GM21786 (cell line): ENCODE data around the gene KRTAP9-7.
"Not testable (repeated sequence)": the region's sequence is repeated elsewhere in the genome, so short reads cannot be mapped to it uniquely, and the experiment has no call there.

Source experiments
- ATAC-seq: cut with Tn5 transposase; IDR thresholded peaks from one replicate; pipeline ENCODE4 v1.9.1; 2021; ENCODE audit not compliant: unreplicated experiment

The KRTAP9-7 gene

GRCh38 chr17:41275648-41276190 lies at the start of gene KRTAP9-7:
TSS of gene KRTAP9-7 (plus strand) at chr17:41275698. CDS start at chr17:41275698, 0 bp downstream.
- ATAC-seq: not testable (repeated sequence)

- no peak for ATAC-seq
Observed at GRCh38 chr17:41226051-41226450, 49.4 kb upstream of the KRTAP9-7 start.

- not testable (repeated sequence) for ATAC-seq
Observed at GRCh38 chr17:41226598-41227095, 48.9 kb upstream of the KRTAP9-7 start, which contains the start of gene KRTAP9-2. TSS of gene KRTAP9-2 (plus strand) at chr17:41226648. CDS start at chr17:41226655, 7 bp downstream.

- ATAC-seq: no peak
Observed at GRCh38 chr17:41230094-41230493, 45.4 kb upstream of the KRTAP9-7 start.

- no peak for ATAC-seq
Observed at GRCh38 chr17:41231731-41232130, 43.8 kb upstream of the KRTAP9-7 start.

GRCh38 chr17:41232399-41233105 lies 42.9 kb upstream of the KRTAP9-7 start, which contains the start of gene KRTAP9-3:
TSS of gene KRTAP9-3 (plus strand) at chr17:41232449. CDS start at chr17:41232502, 53 bp downstream.
- not testable (repeated sequence) for ATAC-seq

- not testable (repeated sequence) for ATAC-seq
Observed at GRCh38 chr17:41237116-41237515, 38.4 kb upstream of the KRTAP9-7 start.

GRCh38 chr17:41237949-41238437 lies 37.5 kb upstream of the KRTAP9-7 start, which contains the start of gene KRTAP9-8:
TSS of gene KRTAP9-8 (plus strand) at chr17:41237999. CDS start at chr17:41238052, 53 bp downstream.
- ATAC-seq: not testable (repeated sequence)

GRCh38 chr17:41246995-41247787 lies 28.3 kb upstream of the KRTAP9-7 start:
- ATAC-seq: not testable (repeated sequence)

GRCh38 chr17:41249637-41250240 lies 25.8 kb upstream of the KRTAP9-7 start, which contains the start of gene KRTAP9-4:
TSS of gene KRTAP9-4 (plus strand) at chr17:41249687. CDS start at chr17:41249721, 34 bp downstream.
- ATAC-seq: not testable (repeated sequence)

GRCh38 chr17:41251261-41251660 lies 24.2 kb upstream of the KRTAP9-7 start:
- no peak for ATAC-seq

- ATAC-seq: no peak
Observed at GRCh38 chr17:41254861-41255260, 20.6 kb upstream of the KRTAP9-7 start.

GRCh38 chr17:41255381-41256290 lies 19.9 kb upstream of the KRTAP9-7 start, which contains the start of gene KRTAP9-9:
TSS of gene KRTAP9-9 (plus strand) at chr17:41255384.
- ATAC-seq: not testable (repeated sequence)

- ATAC-seq: no peak
Observed at GRCh38 chr17:41256291-41256685, 19.2 kb upstream of the KRTAP9-7 start.

GRCh38 chr17:41258406-41258805 lies 17.1 kb upstream of the KRTAP9-7 start:
- no peak for ATAC-seq

- ATAC-seq: no peak
Observed at GRCh38 chr17:41263212-41263611, 12.3 kb upstream of the KRTAP9-7 start.

GRCh38 chr17:41264599-41264998 lies 10.9 kb upstream of the KRTAP9-7 start:
- ATAC-seq: no peak

- ATAC-seq: no peak
Observed at GRCh38 chr17:41265078-41265477, 10.4 kb upstream of the KRTAP9-7 start, which contains the start of gene KRTAP9-6. TSS of gene KRTAP9-6 (plus strand) at chr17:41265378. CDS start at chr17:41265378, 0 bp downstream.

GRCh38 chr17:41267711-41268110 lies 7.8 kb upstream of the KRTAP9-7 start:
- ATAC-seq: no peak
